ENCODE data around the gene NCOA5. TPM values are rescaled to one million over a fixed set of nuclear protein-coding genes. Genes with fewer than 3 reads are reported as not detected.

Gene NCOA5
- total and polyA plus RNA-seq, 12 donors, result 7.6 to 22.5 (median 11.5) TPM

DNA sequence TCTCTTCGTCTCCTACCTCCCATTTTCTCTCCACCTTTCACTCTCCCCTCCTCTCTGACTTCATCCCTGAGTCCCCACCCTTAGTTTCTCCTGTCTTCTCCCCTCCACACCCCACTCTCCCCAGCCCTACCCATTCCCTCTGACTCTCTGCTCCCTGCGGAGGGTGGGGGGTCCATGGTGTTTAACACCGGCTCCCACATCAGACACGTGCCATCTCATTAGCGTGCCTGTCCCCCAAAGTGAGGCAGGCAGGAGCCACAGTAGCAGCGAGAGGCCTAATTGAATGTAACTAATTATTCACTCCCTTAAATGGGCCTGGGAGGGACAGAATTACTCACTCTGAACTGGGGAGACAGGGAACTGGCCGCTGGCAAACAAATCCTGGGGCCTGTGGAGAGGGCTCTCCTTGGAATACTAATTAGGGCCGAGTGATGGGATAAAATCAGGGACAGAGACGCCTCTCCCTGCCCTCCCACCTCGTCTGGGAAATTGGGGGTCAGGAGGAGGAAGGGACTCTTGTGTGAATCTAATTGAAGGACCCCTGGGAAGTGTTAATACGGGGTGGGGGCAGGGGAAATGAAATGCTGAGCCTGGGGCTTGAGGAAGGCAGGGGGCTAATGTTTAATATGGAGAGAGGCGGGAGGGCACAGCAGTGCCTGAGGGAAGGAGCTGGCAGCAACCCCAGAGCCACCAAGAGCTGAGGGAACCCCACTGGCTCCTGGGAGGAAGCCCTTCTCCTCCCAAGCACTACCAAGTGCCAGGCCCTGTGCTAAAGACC is 46.3 kb upstream of the NCOA5 start:
- WGBS, 2 donors, result 40 to 42% methylated on average over 12 of the region's 12 CpGs
- Histone ChIP-seq H3K27ac (no peak overlapping the region), H3K36me3 (no peaks in the 10 kb centered on the region), H3K4me3 (no peak overlapping the region), H3K4me1 (peaks cover 0 to 21% (median 10%) of the 10 kb centered on the region in 9 donors), H3K9me3 (no peaks in the 10 kb centered on the region), H3K27me3 (peaks cover 0 to 79% (median 57%) of the 10 kb centered on the region in 7 donors)
- intact Hi-C loops (cut with DNase I), result loop anchor here in 3 of 10 donors (5.0 to 10.0 kb wide), 2 partner anchors 211 to 549 kb away; partner anchors contain the start of gene TP53RK (in 1 of the 3)
- ATAC-seq (no peak), DNase-seq (no peak)
- TF ChIP-seq CTCF (IDR thresholded peaks at IDR 0.05), result no peak

GRCh38 chr20:46134716-46135115 is 45.0 kb upstream of the NCOA5 start:
- 78 to 88% methylated on average over 7 of the region's 7 CpGs for WGBS, 2 donors
- Histone ChIP-seq H3K27me3 (peaks cover 0 to 70% (median 44%) of the 10 kb centered on the region in 7 donors), H3K36me3 (no peaks in the 10 kb centered on the region), H3K27ac (no peak overlapping the region), H3K9me3 (no peaks in the 10 kb centered on the region), H3K4me1 (peaks cover 0 to 31% (median 21%) of the 10 kb centered on the region in 9 donors), H3K4me3 (no peak overlapping the region)
- no peak for TF ChIP-seq CTCF (IDR thresholded peaks at IDR 0.05)
- intact Hi-C loops (cut with DNase I), result loop anchor here in 6 of 10 donors (5.0 to 10.0 kb wide), 6 partner anchors 38 to 550 kb away; partner anchors contain the start of genes CDH22 (in 2 of the 6) and TP53RK (in 1 of the 6)
- DNase-seq, result no peak
- no peak for ATAC-seq

DNA sequence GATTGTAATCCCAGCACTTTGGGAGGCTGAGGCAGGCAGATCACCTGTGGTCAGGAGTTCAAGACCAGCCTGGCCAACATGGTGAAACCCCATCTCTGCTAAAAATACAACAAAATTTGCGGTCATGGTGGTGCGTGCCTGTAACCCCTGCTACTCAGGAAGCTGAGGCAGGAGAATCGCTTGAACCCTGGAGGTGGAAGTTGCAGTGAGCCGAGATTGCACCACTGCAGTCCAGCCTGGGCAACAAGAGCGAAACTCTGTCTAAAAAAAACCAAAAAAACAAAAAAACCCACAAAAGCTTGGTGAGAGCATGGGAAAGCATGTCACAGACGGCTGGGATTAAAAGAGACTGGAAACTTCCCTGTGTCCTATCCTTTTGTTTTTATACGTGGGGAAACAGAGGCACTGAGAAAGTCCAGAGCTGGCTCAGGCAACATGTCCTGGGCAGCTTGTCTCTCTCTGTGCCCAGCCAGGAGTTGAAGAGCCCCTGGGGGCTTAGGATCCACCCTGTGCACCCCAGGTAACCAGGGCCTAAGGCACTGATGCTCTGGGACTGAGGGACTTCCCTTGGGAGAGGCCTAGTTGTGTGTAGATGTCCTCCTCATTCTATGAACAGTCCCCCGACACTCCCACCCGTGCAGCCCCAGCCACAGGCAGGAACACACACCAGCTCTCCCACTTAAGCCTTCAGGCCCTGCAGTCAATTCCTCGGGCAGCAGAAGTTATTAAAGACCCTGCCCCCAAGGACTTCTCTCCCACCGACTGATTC is 44.3 kb upstream of the NCOA5 start:
- 72 to 76% methylated on average over 11 of the region's 11 CpGs for WGBS, 2 donors
- no peaks in the 10 kb centered on the region for H3K9me3 ChIP-seq
- no peak overlapping the region for H3K27ac ChIP-seq
- intact Hi-C loops (cut with DNase I), result loop anchor here in 4 of 10 donors (2.0 to 10.0 kb wide), 7 partner anchors 38 to 551 kb away; partner anchors contain the start of genes CDH22 (in 2 of the 4) and TP53RK (in 1 of the 4)
- H3K27me3 ChIP-seq, result peaks cover 0 to 64% (median 37%) of the 10 kb centered on the region in 7 donors
- ATAC-seq (no peak), DNase-seq (no peak)
- H3K4me3 ChIP-seq, result no peak overlapping the region
- peaks cover 0 to 2% (median 0%) of the 10 kb centered on the region in 9 donors for H3K36me3 ChIP-seq
- TF ChIP-seq CTCF (IDR thresholded peaks at IDR 0.05), result no peak
- peaks cover 0 to 31% (median 24%) of the 10 kb centered on the region in 9 donors for H3K4me1 ChIP-seq

- ATAC-seq (peak; percentile 82 to 91 (median 88)), DNase-seq (peak; percentile 72 to 76)
- peaks cover 0 to 31% (median 24%) of the 10 kb centered on the region in 9 donors for H3K4me1 ChIP-seq
- 13% methylated on average over 17 of the region's 17 CpGs for WGBS, 2 donors
- intact Hi-C loops (cut with DNase I), result loop anchor here in 8 of 10 donors (1.0 to 10.0 kb wide), 9 partner anchors 40 to 552 kb away; partner anchors contain the start of genes CDH22 (in 2 of the 8) and TP53RK (in 1 of the 8)
- H3K9me3 ChIP-seq, result no peaks in the 10 kb centered on the region
- H3K4me3 ChIP-seq, result no peak overlapping the region
- peaks cover 0 to 13% (median 0%) of the 10 kb centered on the region in 9 donors for H3K36me3 ChIP-seq
- no peak overlapping the region for H3K27ac ChIP-seq
- peak; percentile 72 to 93 (median 87) for TF ChIP-seq CTCF (IDR thresholded peaks at IDR 0.05)
- H3K27me3 ChIP-seq, result peaks cover 0 to 56% (median 24%) of the 10 kb centered on the region in 7 donors
Observed at GRCh38 chr20:46132705-46133120, 43.0 kb upstream of the NCOA5 start.
